ENCODE results near the gene TRIM41. TPM values are rescaled to one million over a fixed set of nuclear protein-coding genes. Genes with fewer than 3 reads are reported as not detected.

Gene TRIM41
- total RNA-seq, 1 donor from 2014 or later = 17.5 TPM

GRCh38 chr5:181182651-181183050, 40.4 kb upstream of the TRIM41 start:
- Histone ChIP-seq H3K36me3 (ENCODE audit: control insufficient read depth, insufficient read depth, low read length) (no peaks in the 10 kb centered on the region), H3K27me3 (ENCODE audit: control insufficient read depth, insufficient read depth, low read length) (no peaks in the 10 kb centered on the region), H3K4me3 (ENCODE audit: low read depth, low read length) (no peak overlapping the region)
- TF ChIP-seq CTCF (IDR thresholded peaks at IDR 0.05; ENCODE audit: insufficient read depth, low read length, poor library complexity, severe bottlenecking) = no peak
- no peak for DNase-seq (ENCODE audit: low read depth)

DNA sequence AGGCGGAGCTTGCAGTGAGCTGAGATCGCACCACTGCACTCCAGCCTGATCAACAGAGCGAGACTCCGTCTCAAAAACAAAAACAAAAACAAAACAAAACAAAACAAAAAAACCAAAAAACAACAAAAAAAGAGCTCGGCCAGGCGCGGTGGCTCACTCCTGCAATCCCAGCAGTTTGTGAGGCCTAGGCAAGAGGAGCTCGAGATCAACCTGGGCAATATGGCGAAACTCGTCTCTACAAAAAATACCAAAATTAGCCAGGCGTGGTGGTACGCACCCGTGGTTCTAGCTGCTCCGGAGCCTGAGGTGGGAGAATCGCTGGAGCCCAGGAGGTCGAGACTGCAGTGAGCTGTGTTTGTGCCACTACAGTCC, 38.2 kb upstream of the TRIM41 start:
- no peak for DNase-seq (ENCODE audit: low read depth)
- TF ChIP-seq CTCF (IDR thresholded peaks at IDR 0.05; ENCODE audit: insufficient read depth, low read length, poor library complexity, severe bottlenecking) = no peak
- no peak overlapping the region for H3K4me3 ChIP-seq (ENCODE audit: low read depth, low read length)
- no peaks in the 10 kb centered on the region for H3K36me3 ChIP-seq (ENCODE audit: control insufficient read depth, insufficient read depth, low read length)
- H3K27me3 ChIP-seq (ENCODE audit: control insufficient read depth, insufficient read depth, low read length) = no peaks in the 10 kb centered on the region

DNA sequence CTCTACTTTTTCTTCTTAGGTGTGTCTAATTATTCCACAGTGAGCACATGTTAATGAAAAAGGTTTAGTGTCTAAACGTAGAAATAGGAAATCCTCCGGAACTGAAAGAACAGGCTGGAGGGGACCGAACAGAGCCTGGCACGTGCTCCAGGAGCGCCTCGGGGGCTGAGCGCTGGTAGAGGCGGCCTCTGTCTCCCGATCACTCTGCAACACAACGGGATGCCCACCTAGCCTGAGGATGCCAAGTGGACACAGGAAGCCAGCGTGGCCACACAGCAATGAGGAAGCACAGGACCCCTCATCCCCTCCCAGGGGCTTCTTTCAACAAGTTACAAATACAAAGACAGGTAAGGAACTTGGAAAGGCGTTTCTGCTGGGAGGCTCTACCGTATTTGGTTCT, 37.5 kb upstream of the TRIM41 start:
- Histone ChIP-seq H3K36me3 (ENCODE audit: control insufficient read depth, insufficient read depth, low read length) (no peaks in the 10 kb centered on the region), H3K27me3 (ENCODE audit: control insufficient read depth, insufficient read depth, low read length) (no peaks in the 10 kb centered on the region), H3K4me3 (ENCODE audit: low read depth, low read length) (no peak overlapping the region)
- no peak for TF ChIP-seq CTCF (IDR thresholded peaks at IDR 0.05; ENCODE audit: insufficient read depth, low read length, poor library complexity, severe bottlenecking)
- DNase-seq (ENCODE audit: low read depth) = no peak

GRCh38 chr5:181186022-181186421, 37.1 kb upstream of the TRIM41 start:
- no peaks in the 10 kb centered on the region for H3K36me3 ChIP-seq (ENCODE audit: control insufficient read depth, insufficient read depth, low read length)
- no peak overlapping the region for H3K4me3 ChIP-seq (ENCODE audit: low read depth, low read length)
- no peak for DNase-seq (ENCODE audit: low read depth)
- TF ChIP-seq CTCF (IDR thresholded peaks at IDR 0.05; ENCODE audit: insufficient read depth, low read length, poor library complexity, severe bottlenecking) = no peak
- H3K27me3 ChIP-seq (ENCODE audit: control insufficient read depth, insufficient read depth, low read length) = no peaks in the 10 kb centered on the region

DNA sequence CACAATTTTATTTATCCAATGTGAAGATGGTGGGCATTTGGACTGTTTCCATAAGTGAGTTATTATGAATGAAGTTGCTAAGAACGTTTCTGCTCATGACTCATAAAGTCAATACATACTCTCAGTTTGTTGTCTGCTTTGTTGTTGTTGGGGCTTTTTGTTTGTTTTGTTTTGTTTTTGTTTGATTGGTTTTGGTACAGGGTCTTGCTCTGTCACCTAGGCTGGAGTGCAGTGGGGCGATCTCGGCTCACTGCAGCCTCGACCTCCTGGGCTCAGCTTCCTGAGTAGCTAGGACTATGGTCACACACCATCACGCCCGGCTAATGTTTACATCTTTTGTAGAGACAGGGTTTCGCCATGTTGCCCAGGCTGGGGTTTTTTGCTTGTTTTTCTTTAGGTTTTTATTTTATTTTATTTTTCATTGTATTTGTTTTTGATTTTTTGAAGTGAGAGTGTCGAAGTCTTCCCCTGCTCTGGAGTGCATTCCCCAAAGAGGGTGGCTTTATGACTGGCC, 36.0 kb upstream of the TRIM41 start:
- DNase-seq (ENCODE audit: low read depth) = no peak
- no peak overlapping the region for H3K4me3 ChIP-seq (ENCODE audit: low read depth, low read length)
- no peaks in the 10 kb centered on the region for H3K27me3 ChIP-seq (ENCODE audit: control insufficient read depth, insufficient read depth, low read length)
- H3K36me3 ChIP-seq (ENCODE audit: control insufficient read depth, insufficient read depth, low read length) = no peaks in the 10 kb centered on the region
- no peak for TF ChIP-seq CTCF (IDR thresholded peaks at IDR 0.05; ENCODE audit: insufficient read depth, low read length, poor library complexity, severe bottlenecking)

- H3K27me3 ChIP-seq (ENCODE audit: control insufficient read depth, insufficient read depth, low read length) = no peaks in the 10 kb centered on the region
- TF ChIP-seq CTCF (IDR thresholded peaks at IDR 0.05; ENCODE audit: insufficient read depth, low read length, poor library complexity, severe bottlenecking) = no peak
- H3K36me3 ChIP-seq (ENCODE audit: control insufficient read depth, insufficient read depth, low read length) = no peaks in the 10 kb centered on the region
- peak overlapping the region; percentile 19 for H3K4me3 ChIP-seq (ENCODE audit: low read depth, low read length)
- no peak for DNase-seq (ENCODE audit: low read depth)
Observed at GRCh38 chr5:181187500-181188213, 35.4 kb upstream of the TRIM41 start.
